PC-9 (cell line): Measurements from ENCODE around the gene SPRTN.

Experiments used
- CTCF ChIP-seq: fragments of 200-600 bp; sonication (generic); conservative IDR thresholded peaks from 2 replicates; pipeline ENCODE4 v1.6.1; 2017; ENCODE audit warnings: mixed run types, antibody characterized with exemption, mild to moderate bottlenecking, moderate library complexity
- EZH2 ChIP-seq: fragments of 200-600 bp; sonication (generic); IDR thresholded peaks from 2 replicates; pipeline ENCODE4 v1.8.0; 2017; ENCODE audit warnings: antibody characterized with exemption, low read depth

GRCh38 chr1:231355171-231355570 lies 17.1 kb downstream of the SPRTN start:
- TF ChIP-seq CTCF (no peak), EZH2 (no peak)
